ENCODE data around the gene CRB3. TPM values are rescaled to one million over a fixed set of nuclear protein-coding genes. Genes with fewer than 3 reads are reported as not detected.
A peak's percentile ranks its signal among the peaks of the same experiment; 100 is the strongest.

CRB3 gene
- polyA plus RNA-seq, 1 donor: 0.18 TPM

DNA sequence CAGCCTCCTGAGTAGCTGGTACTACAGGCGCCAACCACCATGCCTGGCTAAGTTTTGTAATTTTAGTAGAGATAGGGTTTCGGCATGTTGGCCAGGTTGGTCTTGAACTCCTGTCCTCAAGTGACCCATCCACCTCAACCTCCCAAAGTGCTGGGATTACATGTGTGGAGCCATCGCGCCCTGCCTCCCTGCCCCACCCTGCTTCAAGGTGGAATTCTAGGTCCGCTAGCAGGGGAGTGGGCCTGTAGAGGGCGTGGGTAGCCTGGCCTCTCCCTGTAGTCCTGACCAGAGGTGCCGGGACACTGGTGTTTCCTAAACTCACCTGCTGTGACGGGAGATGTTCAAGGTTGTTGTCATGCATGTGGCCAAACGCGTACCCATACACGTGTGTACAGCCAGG, 30.9 kb upstream of the CRB3 start:
- no peak for DNase-seq

DNA sequence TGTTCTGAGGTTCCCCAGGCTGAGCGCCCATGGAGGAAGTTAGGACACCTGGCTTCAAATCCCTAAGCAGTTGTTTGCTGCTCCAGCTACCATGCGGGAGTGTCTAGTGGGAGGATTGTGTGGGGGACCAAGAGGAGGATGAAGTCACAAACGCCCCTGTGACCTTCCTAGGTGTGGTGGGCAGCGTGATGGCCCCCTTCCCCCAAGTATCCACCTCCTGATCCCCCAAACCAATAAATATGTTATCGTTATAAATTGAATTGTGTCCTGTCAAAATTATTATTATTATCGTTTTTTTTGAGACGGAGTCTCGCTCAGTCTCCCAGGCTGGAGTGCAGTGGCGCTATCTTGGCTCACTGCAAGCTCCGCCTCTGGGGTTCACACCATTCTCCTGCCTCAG, 30.4 kb upstream of the CRB3 start, which contains the start of gene SLC25A41:
Gene SLC25A41, minus strand, starts transcription at position 101 of the 400 bp plus-strand sequence. Its CDS starts 70 bp downstream, at position 31.
- no peak for DNase-seq

DNA sequence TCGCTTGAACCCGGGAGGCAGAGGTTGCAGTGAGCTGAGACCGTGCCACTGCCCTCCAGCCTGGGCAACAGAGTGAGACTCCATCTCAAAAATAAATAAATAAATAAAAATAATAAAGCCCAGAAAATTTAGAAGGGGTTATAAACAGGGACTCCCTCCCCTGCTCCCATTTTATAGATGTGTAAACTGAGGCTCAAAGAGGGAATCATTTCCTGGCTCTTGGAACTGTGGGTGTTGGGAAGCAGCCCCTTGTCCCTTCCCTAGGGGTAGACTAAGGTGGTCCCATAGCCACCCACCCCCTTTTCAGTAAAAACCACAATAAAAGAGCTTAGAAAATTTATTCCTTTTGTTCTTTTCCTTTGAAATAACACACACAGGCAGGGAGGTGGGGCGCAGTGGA, 24.3 kb upstream of the CRB3 start:
- no peak for DNase-seq

DNA sequence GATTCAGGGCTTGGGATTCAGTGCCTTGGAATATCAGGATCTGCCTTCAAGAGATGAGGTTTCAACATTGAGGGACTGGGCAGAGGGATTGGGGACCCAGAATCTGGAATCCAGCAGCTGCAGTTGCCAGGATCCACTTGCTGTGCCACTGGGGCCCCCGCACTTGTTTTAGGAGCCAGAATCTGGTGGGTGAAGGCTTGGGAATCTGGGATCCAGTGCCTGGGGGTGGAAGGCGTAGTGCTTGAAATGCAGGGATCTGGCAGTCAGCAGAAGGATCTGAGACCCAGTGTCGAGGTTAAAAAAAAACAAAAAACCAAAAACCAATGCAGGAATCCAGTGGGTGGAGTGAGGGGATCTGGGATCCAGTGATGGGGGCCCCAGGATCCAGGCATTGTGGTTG, 23.2 kb upstream of the CRB3 start:
- DNase-seq: no peak

DNA sequence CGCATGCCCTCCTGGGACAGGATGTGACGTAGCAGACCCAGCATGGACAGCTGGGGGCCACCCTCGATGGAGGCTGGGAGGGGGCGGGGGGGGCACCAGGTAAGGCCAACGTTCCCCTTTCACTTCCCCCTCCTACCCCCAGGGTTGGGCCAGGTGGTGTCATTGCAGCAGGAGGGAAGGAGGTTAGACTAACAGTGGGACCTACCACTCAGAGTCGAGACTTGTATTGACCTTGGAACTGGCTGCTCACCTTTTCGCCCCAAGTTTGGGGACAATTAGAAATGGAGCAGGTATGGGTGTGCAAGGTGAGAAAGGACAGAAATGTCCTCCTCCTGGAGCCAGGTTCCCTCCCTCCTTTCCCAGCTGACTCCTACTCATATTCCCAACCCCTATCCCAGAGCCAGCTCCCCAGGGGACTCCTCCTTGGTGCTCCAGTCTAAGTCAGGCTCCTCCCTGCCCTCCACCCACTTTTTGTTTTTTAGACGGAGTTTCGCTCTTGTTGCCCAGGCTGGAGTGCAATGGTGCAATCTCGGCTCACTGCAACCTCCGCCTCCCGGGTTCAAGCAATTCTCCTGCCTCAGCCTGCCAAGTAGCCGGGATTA, 21.9 kb upstream of the CRB3 start:
- no peak for DNase-seq

DNA sequence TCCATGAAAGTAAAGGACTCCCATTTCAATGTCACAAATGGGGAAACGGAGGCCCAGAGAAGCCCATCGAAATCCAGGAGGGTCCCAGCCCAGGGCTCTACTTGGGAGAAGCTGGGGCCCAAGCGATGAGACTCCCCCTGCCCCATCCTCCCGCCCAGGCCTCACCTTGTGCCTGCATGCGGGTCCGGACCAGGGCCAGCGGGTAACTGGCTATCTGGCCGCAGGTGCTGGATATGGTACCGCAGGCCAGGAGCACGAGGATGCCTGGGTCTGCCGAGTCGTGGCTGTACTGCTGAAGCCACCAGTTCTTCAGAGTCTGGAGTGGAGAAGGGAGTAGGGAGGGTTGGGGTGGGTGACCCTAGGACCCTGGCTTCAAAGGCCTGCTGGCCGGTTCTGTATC, 20.1 kb upstream of the CRB3 start:
- DNase-seq: no peak

DNA sequence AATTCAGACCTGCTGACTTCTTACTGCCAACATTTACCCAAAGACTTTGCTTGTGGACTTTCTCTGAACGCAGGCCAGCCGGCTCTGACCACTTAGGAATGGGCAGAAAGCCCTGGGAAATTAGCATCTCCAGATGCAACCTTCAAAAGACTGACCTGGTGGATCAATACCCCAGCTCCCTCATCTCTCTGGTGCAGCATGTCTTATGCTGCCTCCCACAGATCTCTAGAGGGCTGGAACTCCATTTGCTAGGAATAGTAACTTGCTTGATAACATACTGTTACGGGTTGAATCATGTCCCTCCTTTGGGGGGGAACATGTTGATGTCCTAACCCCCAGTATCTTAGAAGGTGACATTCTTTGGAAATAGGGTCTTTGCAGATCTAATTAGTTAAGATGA, 17.6 kb upstream of the CRB3 start:
- no peak for DNase-seq

DNA sequence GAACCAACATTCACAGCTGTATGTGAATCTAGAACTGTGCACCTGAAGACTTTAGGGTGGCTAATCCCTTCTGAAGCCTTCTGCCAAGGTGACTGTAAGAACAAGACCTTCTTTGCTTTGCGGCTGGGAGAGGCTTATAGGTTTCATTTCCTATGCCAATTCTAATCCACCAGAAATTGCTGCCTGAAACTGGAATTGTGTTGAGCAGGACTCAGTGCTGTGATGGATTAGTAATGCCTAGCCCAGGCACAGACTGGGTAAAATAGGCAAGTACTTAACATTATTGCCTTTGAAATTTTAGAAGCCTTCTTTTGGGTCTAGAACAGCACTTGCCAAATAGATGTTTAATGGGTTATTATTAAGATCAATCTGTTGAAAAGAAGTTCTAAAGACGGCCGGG, 16.0 kb upstream of the CRB3 start:
- DNase-seq: no peak

DNA sequence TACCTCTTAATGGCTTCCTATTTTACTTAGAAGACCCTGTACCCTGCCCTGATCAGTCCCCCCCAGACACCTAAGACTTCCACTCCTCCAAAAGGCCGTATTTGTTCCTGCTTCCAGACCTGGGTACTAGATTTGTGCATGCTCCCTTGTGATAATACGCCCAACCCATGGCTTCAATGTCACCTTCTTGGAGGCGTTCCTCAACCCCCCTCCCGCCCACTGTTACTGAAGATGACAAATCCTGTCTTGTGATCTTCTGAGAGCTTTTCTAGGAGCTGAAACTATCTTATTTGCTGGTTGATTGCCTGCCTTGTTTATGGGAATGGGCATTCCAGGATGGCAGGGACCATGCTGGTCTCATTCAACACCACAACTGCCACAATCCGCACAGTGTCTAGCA, 13.9 kb upstream of the CRB3 start:
- DNase-seq: no peak

DNA sequence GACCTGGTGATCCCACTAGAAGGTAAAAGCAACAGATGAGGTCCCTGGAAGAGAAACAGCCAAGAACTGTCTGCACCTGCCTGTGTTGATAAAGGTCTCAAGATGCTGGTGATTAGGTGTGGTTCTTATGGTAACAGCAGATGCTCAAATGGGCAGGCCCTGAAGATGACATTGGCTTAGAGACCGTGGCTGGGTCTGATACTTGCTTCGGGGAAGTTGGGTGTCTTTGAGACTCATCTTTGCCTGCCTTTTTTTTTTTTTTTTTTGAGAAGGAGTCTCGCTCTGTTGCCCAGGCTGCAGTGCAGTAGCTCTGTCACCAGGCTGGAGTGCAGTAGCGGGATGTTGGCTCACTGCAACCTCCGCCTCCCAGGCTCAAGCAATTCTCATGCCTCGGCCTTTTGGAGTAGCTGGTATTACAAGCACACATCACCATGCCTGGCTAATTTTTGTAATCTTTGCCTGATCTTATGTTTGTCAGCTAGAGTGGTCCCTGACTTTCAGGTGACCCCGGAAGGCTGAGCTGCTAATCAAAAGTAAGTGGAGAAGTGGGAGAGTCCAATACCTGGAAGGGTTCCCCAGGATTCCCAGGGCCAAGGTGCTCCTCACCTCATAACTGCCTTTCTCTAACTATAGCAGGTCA, 12.4 kb upstream of the CRB3 start:
- no peak for DNase-seq

DNA sequence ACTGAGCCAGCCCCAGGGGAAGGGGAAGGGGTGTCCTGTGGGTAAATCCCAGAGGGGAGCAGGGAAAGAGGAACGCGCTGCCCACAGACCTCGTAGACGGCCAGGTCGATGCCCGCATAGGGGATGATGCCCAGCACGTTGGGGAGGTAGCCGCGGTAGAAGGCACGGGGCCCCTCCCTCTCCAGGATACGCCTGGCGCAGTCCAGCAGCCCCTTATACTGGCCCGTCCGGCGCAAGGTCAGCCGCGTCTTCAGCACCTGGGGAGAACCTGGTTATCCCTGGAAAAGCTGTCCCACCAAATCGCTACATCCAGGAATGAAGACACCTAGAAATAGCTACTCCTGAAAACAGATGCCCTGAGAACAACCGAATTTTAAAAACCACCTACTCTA, 11.9 kb upstream of the CRB3 start:
- DNase-seq: no peak

DNA sequence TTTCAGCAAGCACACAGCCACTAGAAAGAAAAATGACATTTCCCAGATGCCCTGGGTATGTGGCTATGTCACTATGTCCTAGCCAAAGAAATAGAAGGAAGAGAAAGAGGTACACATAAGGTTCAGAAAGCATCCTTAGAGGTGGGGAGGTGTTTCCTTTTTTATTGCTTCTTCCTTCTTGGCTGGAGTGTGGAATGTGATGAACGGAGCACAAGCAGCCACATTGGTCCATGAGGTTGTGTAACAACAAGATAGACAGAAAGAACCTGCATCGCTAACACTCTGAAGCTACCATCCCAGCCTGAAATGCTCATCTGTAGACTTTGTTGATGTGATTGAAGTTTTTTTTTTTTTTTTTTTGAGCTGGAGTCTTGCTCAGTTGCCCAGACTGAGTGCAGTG, 11.2 kb upstream of the CRB3 start:
- DNase-seq: no peak

DNA sequence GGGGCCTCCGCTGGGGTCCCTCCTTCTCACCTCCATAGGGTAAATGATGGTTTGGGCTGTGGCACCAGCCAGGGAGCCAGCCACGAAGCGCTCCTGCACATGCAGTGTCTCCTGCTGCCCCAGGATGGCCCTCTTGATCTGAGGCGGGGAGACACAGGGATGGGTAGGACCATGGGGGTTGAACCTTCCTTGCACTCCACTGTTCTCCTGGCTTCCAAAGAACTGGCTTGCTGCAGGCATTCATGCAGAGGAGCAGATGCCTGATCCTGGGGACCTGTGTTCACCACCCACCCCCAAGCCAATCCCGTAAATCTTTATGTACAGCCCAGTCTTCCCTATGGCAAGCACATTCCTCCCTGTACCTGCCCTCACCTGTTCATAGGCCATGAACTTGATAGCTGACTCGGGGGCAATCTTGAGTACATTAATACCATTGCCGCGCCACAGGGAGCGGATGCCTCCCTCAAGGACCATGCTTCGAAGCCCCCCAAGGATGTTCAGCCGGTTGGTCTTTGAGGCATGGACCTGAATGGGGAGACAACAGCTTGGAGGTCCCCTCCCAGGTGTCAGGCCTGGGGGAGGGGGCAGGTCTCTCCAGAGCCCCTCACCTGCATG, 10.0 kb upstream of the CRB3 start:
- no peak for DNase-seq

DNA sequence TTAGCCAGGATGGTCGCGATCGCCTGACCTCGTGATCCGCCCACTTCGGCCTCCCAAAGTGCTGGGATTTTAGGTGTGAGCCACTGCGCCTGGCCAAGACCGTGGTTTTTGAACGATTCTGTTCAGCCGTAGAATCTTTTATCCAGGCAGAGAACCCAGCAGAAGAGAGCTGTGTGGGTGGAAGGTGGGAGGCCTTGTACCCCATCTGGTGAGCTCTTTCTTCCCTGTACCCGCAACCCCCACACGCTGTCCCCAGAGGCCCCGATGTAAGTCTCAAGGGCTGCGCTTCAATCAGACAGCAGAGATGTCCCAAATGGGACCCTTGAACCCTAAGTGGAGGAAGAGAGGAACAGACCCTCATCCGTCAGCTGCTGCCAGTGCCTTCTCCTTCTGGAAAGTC, 8.1 kb upstream of the CRB3 start:
- DNase-seq: no peak

DNA sequence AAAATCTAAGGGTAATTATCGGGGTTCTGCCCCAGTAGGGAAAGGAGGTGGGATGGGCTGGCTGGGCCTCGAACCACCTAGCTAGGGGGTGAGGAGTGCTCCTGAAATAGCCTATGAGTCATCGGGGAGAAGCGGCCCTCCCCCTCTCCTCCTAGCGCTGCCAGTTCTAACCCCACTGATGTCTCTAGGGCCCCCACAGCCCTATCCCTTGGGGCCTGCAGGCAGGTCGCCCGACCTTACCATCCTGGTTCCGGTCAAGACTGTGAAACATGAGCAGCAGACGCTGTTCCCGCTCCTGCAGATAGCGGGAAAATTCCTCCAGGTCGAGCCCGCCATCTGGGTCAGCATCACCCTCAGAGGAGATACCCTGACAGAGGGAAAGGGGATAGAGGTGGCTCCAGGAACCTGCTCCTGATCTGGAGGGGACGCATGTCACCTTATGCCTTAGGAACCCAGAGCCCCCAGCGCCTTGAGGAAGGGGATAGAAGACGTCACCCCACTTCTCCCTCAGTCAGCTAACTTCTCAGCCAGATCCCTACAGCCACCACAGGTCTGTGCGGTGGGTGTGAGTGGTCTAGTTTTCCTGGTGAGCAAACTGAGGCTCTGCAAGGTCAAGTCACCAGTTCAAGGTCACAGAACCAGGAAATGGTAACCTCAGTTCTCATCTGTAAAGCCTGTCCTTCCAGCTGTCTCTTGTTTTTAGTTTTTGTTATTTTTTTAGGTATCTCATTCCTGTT, 5.9 kb upstream of the CRB3 start:
- DNase-seq: no peak

DNA sequence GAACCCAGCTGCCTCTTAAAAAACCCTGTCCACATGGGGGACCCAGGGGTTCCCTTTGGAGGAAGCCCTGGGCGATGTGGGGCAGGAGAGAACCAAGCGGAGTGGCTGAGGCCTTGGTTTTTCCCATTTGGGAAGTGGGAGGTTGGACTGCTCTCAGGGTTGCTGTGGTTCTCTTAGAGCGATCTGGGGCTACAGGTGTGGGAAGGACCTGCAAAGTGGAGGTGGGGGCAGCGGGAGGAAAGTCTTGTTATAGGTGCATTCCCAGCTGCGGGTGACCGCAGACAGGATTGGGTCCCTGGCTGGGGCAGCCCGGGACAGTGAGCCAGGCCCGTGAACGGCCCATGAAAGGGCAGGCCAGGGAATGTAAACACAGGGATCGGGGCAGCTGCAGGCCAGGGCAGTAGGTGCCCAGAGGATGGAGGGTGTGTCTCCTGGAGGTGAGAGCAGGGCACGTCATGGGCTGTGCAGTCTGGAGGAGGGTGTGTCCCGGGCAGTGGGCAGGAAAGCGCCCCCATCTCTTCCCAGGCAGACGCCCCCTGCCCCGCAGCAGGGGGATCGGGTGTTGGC, 5.3 kb upstream of the CRB3 start:
- DNase-seq: no peak

DNA sequence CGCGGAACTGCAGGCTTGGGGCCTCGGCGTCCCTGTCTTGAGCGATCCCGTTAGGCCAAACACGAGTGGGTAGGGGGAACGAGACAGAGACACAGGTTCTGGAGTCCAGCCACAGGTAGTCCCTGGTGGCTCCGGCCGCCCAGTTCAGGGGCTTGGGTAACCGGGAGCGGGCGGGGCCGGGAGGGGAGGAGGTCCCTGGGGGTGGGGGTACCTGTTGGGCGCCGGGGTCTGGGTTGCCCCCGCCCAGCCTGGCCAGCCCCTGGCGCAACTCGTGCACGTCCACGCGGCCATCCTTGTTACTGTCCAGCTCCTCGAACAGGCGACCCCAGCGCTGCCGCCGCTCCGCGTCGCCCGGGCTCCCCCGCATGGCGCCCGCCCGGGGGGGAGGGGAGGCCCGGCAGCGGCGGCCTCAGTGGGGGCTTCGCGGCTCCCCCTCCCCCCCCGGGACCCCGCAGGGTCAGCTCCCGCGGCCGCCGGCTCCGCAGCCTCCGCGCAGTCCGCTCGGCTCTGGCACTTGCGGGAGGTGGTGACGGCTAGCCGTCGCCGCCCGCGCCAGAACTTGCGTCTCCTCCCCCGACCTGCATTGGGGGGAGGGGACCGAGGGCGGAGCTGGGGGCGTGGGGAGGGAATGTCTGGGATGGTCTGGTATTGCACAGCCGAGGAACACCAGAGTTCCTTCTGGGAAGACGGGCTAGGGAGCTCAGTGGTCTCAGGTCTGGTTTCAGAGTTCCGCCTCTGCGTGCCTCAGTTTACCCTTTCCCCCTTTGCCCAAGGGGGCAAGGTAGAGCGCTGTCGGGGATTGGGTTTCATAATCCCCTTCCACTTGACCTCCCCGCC, 4.6 kb upstream of the CRB3 start, which contains the start of gene SLC25A23:
Gene SLC25A23, minus strand, starts transcription at position 531 of the 837 bp plus-strand sequence. Its CDS starts 164 bp downstream, at position 367.
- DNase-seq: peak; percentile 79

DNA sequence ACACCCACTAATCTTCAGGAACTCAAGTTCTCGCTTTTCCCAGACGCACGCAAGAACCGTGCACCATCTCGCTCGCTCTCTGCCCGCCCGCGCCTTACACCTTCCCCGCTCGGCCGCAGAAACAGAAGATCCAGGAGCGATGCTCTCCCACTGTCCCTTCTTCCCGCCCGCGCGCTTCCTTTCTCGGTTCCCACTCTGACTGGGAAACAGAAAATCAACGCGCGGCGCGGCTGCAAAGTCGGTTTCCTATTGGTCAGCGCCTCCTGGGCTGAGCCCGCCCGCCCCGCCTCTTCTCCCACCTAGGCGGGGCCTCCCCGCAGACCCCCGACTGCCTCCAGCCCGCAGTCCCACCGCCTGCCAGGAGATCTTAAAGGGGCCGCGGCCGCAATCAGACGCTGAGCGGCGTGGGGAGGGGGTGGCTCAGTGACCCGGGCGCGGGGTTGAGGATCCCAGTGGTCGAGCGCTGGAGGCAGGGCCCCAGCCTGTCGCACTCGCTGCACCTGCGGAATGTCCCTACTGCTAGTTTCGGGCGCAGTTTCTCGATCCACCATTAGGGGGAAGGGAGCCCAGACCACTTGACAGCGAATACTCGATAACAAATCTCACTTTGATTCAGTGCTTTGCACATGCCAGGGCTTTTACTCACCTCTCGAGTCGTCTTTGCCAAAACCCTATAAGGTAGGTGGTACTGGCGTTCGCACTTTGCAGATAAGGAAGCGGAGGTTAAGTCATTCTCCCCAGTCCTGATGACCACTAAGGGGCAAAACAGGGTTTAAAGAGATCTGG, 3.8 kb upstream of the CRB3 start:
- peak; percentile 99 for DNase-seq

DNA sequence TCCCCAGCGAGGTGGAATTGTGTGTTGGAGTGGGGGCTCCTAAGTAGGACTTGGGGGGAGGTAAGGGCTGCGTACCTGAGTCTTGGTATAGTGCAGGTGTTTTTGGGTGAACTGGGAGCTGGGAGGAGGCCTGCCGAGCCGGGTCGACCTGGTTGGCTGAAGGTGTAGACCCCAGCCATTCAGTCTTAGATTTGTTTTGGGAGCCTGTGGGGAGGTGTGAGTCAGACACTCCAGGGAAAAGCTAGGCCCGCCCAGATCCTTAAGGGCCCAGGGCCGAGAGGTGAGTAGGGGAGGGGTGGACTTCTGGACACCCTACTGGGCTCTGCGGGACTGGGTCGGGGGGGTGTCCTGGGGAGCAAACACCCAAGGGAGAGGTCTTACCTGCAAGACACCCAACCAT, 935 bp downstream of the CRB3 start:
- DNase-seq: no peak

DNA sequence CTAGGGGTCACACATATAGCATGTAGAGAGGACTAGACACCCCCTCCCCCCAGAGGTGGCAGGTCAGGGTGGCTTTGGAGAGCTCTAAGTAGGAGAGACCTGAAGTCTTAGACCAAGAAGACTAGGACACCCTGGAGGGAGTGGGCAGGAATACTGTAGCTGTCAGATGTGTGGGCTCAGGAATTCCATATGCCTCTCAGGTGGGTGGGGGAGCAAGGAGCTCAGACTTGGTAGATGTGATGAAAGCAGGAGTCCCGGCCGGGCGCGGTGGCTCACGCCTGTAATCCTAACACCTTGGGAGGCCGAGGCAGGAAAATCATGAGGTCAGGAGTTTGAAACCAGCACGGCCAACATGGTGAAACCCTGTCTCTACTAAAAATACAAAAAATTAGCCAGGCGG, 1.6 kb downstream of the CRB3 start:
- DNase-seq: no peak

DNA sequence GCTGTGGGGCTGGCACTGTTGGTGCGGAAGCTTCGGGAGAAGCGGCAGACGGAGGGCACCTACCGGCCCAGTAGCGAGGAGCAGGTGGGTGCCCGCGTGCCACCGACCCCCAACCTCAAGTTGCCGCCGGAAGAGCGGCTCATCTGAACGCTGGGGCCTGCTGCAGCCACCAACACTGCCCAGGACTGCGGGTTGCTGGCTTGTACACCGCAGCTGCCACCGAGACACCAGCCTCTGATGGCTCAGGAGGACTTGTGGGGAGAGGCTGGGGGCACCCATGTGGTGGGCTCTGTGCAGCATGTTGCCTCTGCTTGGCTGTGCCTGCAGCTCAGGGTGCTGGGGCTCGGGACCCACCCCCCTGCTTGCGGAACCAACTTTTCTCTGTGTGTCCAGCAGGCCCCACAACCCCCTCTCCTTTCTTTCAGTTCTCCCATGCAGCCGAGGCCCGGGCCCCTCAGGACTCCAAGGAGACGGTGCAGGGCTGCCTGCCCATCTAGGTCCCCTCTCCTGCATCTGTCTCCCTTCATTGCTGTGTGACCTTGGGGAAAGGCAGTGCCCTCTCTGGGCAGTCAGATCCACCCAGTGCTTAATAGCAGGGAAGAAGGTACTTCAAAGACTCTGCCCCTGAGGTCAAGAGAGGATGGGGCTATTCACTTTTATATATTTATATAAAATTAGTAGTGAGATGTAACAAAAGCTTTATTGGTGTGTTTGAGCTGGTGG, 2.6 kb downstream of the CRB3 start:
- DNase-seq: no peak

Measured in hindlimb muscle (tissue), 1 donor.